NT2/D1 (cell line): ENCODE data around the gene UQCRHL.

ENCODE experiments used
- SUZ12 ChIP-seq: IDR thresholded peaks from 2 replicates; pipeline ENCODE4 v1.6.1; 2011; ENCODE audit not compliant: insufficient read length, insufficient read depth; ENCODE audit errors: extremely low read depth
- ZNF274 ChIP-seq: IDR thresholded peaks from 2 replicates; pipeline ENCODE4 v1.6.1; 2011; ENCODE audit warnings: mild to moderate bottlenecking, low read depth, low read length

- no peak for TF ChIP-seq ZNF274
- TF ChIP-seq SUZ12 = no peak
Observed at GRCh38 chr1:15777909-15778707, 29.3 kb downstream of the UQCRHL start.
